Vagina (tissue), 2 donors: ENCODE results near the gene MAPRE3. TPM values are rescaled to one million over a fixed set of nuclear protein-coding genes. Genes with fewer than 3 reads are reported as not detected.

Experiments
- DNase-seq, 2 donors: peaks; one replicate each; pipeline ENCODE4 v3.0.0-alpha.2; 2017; ENCODE audit errors: extremely low spot score in 2 of 2
- H3K27ac ChIP-seq: fragments of 200-600 bp; sonication (generic); one replicate; pipeline ENCODE4 v1.5.1; 2019
- H3K27me3 ChIP-seq: fragments of 200-600 bp; sonication (generic); one replicate; pipeline ENCODE4 v1.5.1; 2019
- H3K36me3 ChIP-seq, 2 donors: fragments of 200-600 bp; sonication (generic); one replicate each; pipeline ENCODE4 v1.5.1; 2017 to 2019
- H3K4me1 ChIP-seq: fragments of 200-600 bp; sonication (generic); one replicate; pipeline ENCODE4 v1.5.1; 2019
- H3K4me3 ChIP-seq, 2 donors: fragments of 200-600 bp; sonication (generic); 1 replicate in 1 of 2; 2 replicates in 1 of 2; pipeline ENCODE4 v1.5.1; 2016 to 2019
- H3K9me3 ChIP-seq: fragments of 200-600 bp; sonication (generic); one replicate; pipeline ENCODE4 v1.5.1; 2019
- CTCF ChIP-seq, 3 experiments: fragments of 450-650 bp in 2 of 3; fragments of 200-600 bp in 1 of 3; sonication (generic) in 1 of 3; IDR thresholded peaks; one replicate each; pipeline ENCODE4 v1.5.1; 2017 to 2019; ENCODE audit warnings: antibody characterized with exemption in 3 of 3, mild to moderate bottlenecking in 2 of 3, moderate library complexity in 2 of 3
- POLR2A ChIP-seq, 2 donors: fragments of 450-650 bp; IDR thresholded peaks; one replicate each; pipeline ENCODE4 v1.6.1; 2017; ENCODE audit warnings: antibody characterized with exemption in 2 of 2, mild to moderate bottlenecking in 2 of 2, moderate library complexity in 2 of 2
- POLR2AphosphoS5 ChIP-seq, 2 donors: sonication (generic); formaldehyde crosslinking; IDR thresholded peaks; one replicate each; pipeline ENCODE4 v1.9.0; 2017; ENCODE audit warnings: antibody characterized with exemption in 2 of 2, mild to moderate bottlenecking in 2 of 2, low read depth in 1 of 2; ENCODE audit not compliant: insufficient read depth in 1 of 2
- intact Hi-C: fragments of 100-400 bp; cut with DNase I; formaldehyde crosslinking; loops from one replicate; pipeline ENCODE4 v1.15.1; 2023
- total RNA-seq: library from RNA; depleted of rRNA; stranded (reverse); fragments of >200 nt; gene quantifications from one replicate; pipeline ENCODE4 v1.2.3, GENCODE V29; 2016

Gene MAPRE3
- total RNA-seq, 1 donor from 2014 or later: 20.6 TPM

GRCh38 chr2:27003007-27003406, 32.6 kb downstream of the MAPRE3 start:
- H3K4me3 ChIP-seq: no peak overlapping the region
- no peak for TF ChIP-seq POLR2A (IDR thresholded peaks at IDR 0.05)
- no peak for TF ChIP-seq POLR2AphosphoS5 (IDR thresholded peaks at IDR 0.05; ENCODE audit: insufficient read depth in 1 of 2, low read depth in 1 of 2)
- no peak for TF ChIP-seq CTCF (IDR thresholded peaks at IDR 0.05)
- H3K27ac ChIP-seq: no peak overlapping the region
- no peaks in the 10 kb centered on the region for H3K4me1 ChIP-seq
- DNase-seq: no peak
- no peaks in the 10 kb centered on the region for H3K36me3 ChIP-seq
- H3K9me3 ChIP-seq: no peaks in the 10 kb centered on the region
- no peaks in the 10 kb centered on the region for H3K27me3 ChIP-seq
- intact Hi-C loops: no loop called here

- DNase-seq: no peak
- Histone ChIP-seq H3K4me1 (no peaks in the 10 kb centered on the region), H3K36me3 (no peaks in the 10 kb centered on the region), H3K4me3 (no peak overlapping the region), H3K27me3 (no peaks in the 10 kb centered on the region), H3K9me3 (no peaks in the 10 kb centered on the region), H3K27ac (no peak overlapping the region)
- TF ChIP-seq POLR2AphosphoS5 (IDR thresholded peaks at IDR 0.05; ENCODE audit: insufficient read depth in 1 of 2, low read depth in 1 of 2): no peak
- TF ChIP-seq CTCF (IDR thresholded peaks at IDR 0.05): no peak
- TF ChIP-seq POLR2A (IDR thresholded peaks at IDR 0.05): no peak
- intact Hi-C loops: no loop called here
Observed at GRCh38 chr2:27003857-27004256, 33.4 kb downstream of the MAPRE3 start.

- intact Hi-C loops: no loop called here
Observed at GRCh38 chr2:27006602-27007415, 36.4 kb downstream of the MAPRE3 start.

GRCh38 chr2:27007416-27008374, 37.3 kb downstream of the MAPRE3 start:
- intact Hi-C loops: no loop called here
- no peak for DNase-seq
- TF ChIP-seq POLR2A (IDR thresholded peaks at IDR 0.05) (no peak), CTCF (IDR thresholded peaks at IDR 0.05) (no peak), POLR2AphosphoS5 (IDR thresholded peaks at IDR 0.05; ENCODE audit: insufficient read depth in 1 of 2, low read depth in 1 of 2) (no peak)
- Histone ChIP-seq H3K36me3 (no peaks in the 10 kb centered on the region), H3K4me1 (no peaks in the 10 kb centered on the region), H3K27me3 (no peaks in the 10 kb centered on the region), H3K27ac (no peak overlapping the region), H3K4me3 (no peak overlapping the region), H3K9me3 (no peaks in the 10 kb centered on the region)

More at GRCh38 chr2:27006602-27007415, 36.4 kb downstream of the MAPRE3 start:
- Histone ChIP-seq H3K4me3 (no peak overlapping the region), H3K36me3 (no peaks in the 10 kb centered on the region), H3K4me1 (no peaks in the 10 kb centered on the region), H3K27ac (no peak overlapping the region), H3K27me3 (no peaks in the 10 kb centered on the region), H3K9me3 (no peaks in the 10 kb centered on the region)
- DNase-seq: no peak
- TF ChIP-seq POLR2A (IDR thresholded peaks at IDR 0.05) (no peak), CTCF (IDR thresholded peaks at IDR 0.05) (no peak), POLR2AphosphoS5 (IDR thresholded peaks at IDR 0.05; ENCODE audit: insufficient read depth in 1 of 2, low read depth in 1 of 2) (no peak)
